CD1c-positive myeloid dendritic cell (primary cell): ENCODE data around the gene SIAE.
"Not testable (repeated sequence)": the region's sequence is repeated elsewhere in the genome, so short reads cannot be mapped to it uniquely, and the experiment has no call there.

ENCODE experiments used
- DNase-seq: peaks from one replicate; pipeline ENCODE4 v3.0.0-alpha.2; 2016; ENCODE audit errors: extremely low spot score

SIAE gene

GRCh38 chr11:124625504-124626168, 47.9 kb downstream of the SIAE start:
- DNase-seq: no peak

- DNase-seq: no peak
Measured at GRCh38 chr11:124623861-124624525, 49.5 kb downstream of the SIAE start.

GRCh38 chr11:124622531-124623451, 50.7 kb downstream of the SIAE start, which contains the start of gene TBRG1:
TSS of gene TBRG1 (plus strand) at chr11:124622864. CDS start at chr11:124623084, 220 bp downstream.
- peak; percentile 89 for DNase-seq

- DNase-seq: no peak
Measured at GRCh38 chr11:124618863-124619262, 54.7 kb downstream of the SIAE start.

GRCh38 chr11:124612567-124613246, 60.8 kb downstream of the SIAE start:
- no peak for DNase-seq

- no peak for DNase-seq
Measured at GRCh38 chr11:124612045-124612444, 61.5 kb downstream of the SIAE start.

GRCh38 chr11:124611064-124611463, 62.5 kb downstream of the SIAE start, which contains the start of gene PANX3:
TSS of gene PANX3 (plus strand) at chr11:124611428. CDS start at chr11:124611557, 129 bp downstream.
- DNase-seq: no peak

GRCh38 chr11:124610295-124610694, 63.2 kb downstream of the SIAE start:
- no peak for DNase-seq

GRCh38 chr11:124608147-124608546, 65.4 kb downstream of the SIAE start:
- no peak for DNase-seq

- DNase-seq: peak; percentile 86
Measured at GRCh38 chr11:124605719-124606118, 67.8 kb downstream of the SIAE start.

GRCh38 chr11:124602723-124603122, 70.8 kb downstream of the SIAE start:
- not testable (repeated sequence) for DNase-seq

GRCh38 chr11:124602193-124602592, 71.3 kb downstream of the SIAE start:
- no peak for DNase-seq

- no peak for DNase-seq
Measured at GRCh38 chr11:124600621-124601320, 72.8 kb downstream of the SIAE start.

- no peak for DNase-seq
Measured at GRCh38 chr11:124597626-124598025, 75.9 kb downstream of the SIAE start.

GRCh38 chr11:124595302-124595701, 78.2 kb downstream of the SIAE start:
- DNase-seq: no peak

GRCh38 chr11:124592627-124593026, 80.9 kb downstream of the SIAE start:
- DNase-seq: no peak

- no peak for DNase-seq
Measured at GRCh38 chr11:124591430-124591829, 82.1 kb downstream of the SIAE start.

- DNase-seq: peak; percentile 66
Measured at GRCh38 chr11:124586238-124586860, 87.2 kb downstream of the SIAE start.

- DNase-seq: no peak
Measured at GRCh38 chr11:124584681-124585372, 88.7 kb downstream of the SIAE start.

- DNase-seq: no peak
Measured at GRCh38 chr11:124583781-124584180, 89.8 kb downstream of the SIAE start.
